K562 treated with DMSO at 1 percent for 12 hours (cell line): ENCODE results near the gene TREML4. TPM values are rescaled to one million over a fixed set of nuclear protein-coding genes. Genes with fewer than 3 reads are reported as not detected.

Experiments
- total RNA-seq: library from RNA; unstranded; fragments of 300-600 nt; gene quantifications from 2 replicates; pipeline ENCODE4 v1.2.3, GENCODE V29; 2022; ENCODE audit not compliant: insufficient read depth

The TREML4 gene, protein sequence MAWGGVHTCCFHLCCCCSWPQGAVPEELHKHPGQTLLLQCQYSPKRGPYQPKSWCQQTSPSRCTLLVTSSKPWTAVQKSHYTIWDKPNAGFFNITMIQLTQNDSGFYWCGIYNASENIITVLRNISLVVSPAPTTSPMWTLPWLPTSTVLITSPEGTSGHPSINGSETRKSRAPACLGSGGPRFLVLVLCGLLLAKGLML
- not detected in 2 replicates for total RNA-seq

GRCh38 chr6:41228096-41228495, at the start of gene TREML4:
Gene TREML4 (plus strand): TSS chr6:41228349. CDS start chr6:41228428, 79 bp downstream.

GRCh38 chr6:41200901-41201763, 27.0 kb upstream of the TREML4 start, which contains the start of gene TREML2:
Gene TREML2 (minus strand): TSS chr6:41201149. CDS start chr6:41201008, 141 bp downstream.

DNA sequence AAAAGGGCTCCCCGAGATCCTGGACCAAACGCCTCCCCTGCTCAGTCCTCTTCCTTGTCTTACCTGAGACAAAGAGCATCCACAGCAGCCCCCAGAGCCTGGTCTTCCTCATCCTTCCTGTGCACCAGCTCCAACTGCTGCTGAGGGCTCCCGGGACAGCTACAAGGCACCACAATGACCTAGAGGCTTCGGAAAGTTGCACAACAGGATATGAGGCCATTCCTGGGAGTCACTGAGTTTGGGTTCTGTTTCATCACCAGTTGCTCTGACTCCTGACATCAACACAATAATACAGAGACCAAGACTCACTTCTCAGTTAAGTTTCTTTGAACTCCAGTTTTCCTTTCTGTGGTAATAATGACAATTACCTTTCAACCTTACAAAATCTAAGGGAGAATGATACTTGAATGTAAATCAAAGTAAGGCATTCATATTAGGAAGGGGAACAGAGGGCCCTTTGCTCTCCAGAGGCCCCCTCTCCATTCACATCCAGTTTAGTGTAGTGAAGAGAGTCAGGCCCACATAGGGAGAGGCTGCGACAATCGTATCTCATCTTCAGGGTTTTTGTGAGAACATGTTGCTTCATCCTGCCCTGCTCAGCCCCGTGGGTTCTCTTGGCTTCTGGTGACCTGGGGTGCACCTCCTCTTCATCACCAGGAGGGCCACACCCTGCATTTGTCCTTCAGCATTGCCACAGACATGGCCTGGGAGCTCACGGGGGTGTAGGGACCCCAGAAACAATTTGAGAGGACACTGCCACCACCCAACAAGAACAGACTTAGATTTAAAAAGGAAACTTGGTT, 58.6 kb downstream of the TREML4 start, which contains the start of gene TREM1:
Gene TREM1, minus strand, starts transcription at position 139 of the 803 bp plus-strand sequence. Its CDS starts 27 bp downstream, at position 112.

Other genes starting within 250 kb of the TREML4 start
- 1.1 and 1.7 TPM in 2 replicates for gene UNC5CL, start 189.1 kb upstream of the TREML4 start, total RNA-seq
- not detected in 2 replicates for gene TSPO2, start 185.9 kb upstream of the TREML4 start, total RNA-seq
- gene APOBEC2, start 175.1 kb upstream of the TREML4 start, total RNA-seq: not detected in 2 replicates
- gene OARD1, start 156.0 kb upstream of the TREML4 start, total RNA-seq: 24.2 and 38.0 TPM in 2 replicates
- 5.2 and 21.8 TPM in 2 replicates for gene NFYA, start 155.4 kb upstream of the TREML4 start, total RNA-seq
- not detected in 2 replicates for gene TREML1, start 74.0 kb upstream of the TREML4 start, total RNA-seq
- gene TREM2, start 65.2 kb upstream of the TREML4 start, total RNA-seq: not detected in 2 replicates
- gene TREML2, start 27.2 kb upstream of the TREML4 start, total RNA-seq: 0.63 and 1.7 TPM in 2 replicates
- gene TREM1, start 58.3 kb downstream of the TREML4 start, total RNA-seq: not detected in 2 replicates
- gene NCR2, start 107.3 kb downstream of the TREML4 start, total RNA-seq: not detected in 2 replicates